NCI-H1092 (cell line): Measurements from ENCODE around the gene TMF1.

Source experiments
- DNase-seq: peaks from one replicate; lab custom pipeline; 2025; lab: John Stamatoyannopoulos, UW

The TMF1 gene, protein sequence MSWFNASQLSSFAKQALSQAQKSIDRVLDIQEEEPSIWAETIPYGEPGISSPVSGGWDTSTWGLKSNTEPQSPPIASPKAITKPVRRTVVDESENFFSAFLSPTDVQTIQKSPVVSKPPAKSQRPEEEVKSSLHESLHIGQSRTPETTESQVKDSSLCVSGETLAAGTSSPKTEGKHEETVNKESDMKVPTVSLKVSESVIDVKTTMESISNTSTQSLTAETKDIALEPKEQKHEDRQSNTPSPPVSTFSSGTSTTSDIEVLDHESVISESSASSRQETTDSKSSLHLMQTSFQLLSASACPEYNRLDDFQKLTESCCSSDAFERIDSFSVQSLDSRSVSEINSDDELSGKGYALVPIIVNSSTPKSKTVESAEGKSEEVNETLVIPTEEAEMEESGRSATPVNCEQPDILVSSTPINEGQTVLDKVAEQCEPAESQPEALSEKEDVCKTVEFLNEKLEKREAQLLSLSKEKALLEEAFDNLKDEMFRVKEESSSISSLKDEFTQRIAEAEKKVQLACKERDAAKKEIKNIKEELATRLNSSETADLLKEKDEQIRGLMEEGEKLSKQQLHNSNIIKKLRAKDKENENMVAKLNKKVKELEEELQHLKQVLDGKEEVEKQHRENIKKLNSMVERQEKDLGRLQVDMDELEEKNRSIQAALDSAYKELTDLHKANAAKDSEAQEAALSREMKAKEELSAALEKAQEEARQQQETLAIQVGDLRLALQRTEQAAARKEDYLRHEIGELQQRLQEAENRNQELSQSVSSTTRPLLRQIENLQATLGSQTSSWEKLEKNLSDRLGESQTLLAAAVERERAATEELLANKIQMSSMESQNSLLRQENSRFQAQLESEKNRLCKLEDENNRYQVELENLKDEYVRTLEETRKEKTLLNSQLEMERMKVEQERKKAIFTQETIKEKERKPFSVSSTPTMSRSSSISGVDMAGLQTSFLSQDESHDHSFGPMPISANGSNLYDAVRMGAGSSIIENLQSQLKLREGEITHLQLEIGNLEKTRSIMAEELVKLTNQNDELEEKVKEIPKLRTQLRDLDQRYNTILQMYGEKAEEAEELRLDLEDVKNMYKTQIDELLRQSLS

DNA sequence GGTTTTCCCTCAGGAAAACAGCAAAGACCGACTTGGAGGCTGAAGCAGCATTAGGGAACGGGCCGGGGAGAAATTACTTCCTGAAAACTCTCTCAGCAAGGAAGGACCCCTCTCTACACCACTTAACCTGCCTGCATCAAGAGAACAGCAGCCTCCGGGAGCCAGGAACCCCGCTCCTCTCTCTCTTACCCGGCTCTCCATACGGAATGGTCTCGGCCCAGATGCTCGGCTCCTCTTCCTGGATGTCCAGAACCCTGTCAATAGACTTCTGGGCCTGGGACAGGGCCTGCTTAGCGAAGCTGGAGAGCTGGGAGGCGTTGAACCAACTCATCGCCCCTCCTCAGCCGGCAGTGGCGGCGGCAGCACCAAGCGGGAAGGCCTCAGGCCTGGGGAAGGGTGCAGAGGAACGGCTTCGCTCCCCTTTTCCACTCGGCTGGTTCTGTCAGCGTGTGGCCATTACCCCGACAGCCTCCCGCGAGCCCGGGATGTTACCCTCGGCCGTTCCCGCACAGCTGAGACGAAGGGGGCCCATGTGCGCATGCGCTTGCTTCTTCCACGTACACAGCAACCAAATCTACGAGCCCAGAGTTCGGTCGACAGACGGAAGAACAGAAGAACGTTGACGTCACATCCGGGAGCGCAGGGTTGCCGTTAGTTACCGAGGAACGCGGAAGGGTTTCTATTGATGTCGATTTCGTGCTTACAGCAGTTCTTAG is at the start of gene TMF1:
TSS of gene TMF1 (minus strand) at position 578 of the 716 bp plus-strand sequence. CDS start at position 331, 247 bp downstream.
- DNase-seq: no peak

DNA sequence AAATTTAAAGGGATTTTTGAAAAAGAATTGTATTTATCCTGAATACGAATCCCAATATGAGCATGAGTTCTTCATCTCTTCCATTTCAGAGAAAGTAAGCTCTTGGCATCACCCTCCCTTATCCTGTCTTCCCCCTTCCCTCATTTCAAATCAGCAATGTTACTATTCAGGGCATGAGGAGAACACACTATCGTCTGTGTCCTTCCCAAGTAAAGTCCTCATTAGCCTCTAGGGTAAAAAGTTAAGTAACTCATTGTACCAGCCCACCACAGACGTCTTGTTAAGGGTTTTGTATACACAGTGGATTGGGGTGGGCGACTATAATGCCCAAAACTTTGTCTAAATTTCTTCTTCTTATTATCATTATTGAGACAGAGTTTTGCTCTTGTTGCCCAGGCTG is 47.4 kb upstream of the TMF1 start:
- no peak for DNase-seq

DNA sequence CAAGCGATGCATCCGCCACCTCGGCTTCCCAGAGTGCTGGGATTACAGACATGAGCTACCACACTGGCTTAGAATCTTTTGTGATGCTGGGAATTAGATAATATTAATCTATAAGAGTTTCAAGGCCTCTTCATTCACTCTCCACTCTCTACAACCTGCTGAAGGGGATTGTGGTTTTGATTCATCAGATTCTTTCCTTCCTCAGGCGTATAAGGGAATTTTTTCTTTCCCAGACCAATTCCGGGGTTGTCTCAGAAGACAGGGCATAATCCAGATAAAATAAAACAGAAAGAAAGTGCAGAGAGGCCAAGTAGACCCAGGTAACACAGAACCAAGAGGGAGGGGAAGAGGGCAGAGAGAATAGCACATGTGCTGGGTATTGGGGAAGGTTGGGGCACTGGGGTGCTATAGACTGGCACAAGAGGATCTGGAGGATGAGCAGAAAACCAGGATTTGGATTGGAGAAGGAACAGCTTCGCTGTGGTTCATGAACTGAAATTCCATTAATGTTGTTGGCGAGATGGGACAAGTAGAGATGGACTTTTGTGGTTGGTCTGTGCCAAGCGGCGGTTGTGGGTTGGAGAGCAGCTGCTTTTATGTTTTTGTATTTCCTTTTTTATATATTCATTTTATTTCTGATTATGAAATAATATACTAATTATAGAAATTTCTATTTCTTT is 45.4 kb upstream of the TMF1 start:
- no peak for DNase-seq

GRCh38 chr3:69096299-69096698 is 44.2 kb upstream of the TMF1 start:
- no peak for DNase-seq

GRCh38 chr3:69095636-69096035 is 43.5 kb upstream of the TMF1 start:
- no peak for DNase-seq

- DNase-seq: no peak
Observed at GRCh38 chr3:69094467-69095205, 42.5 kb upstream of the TMF1 start.

- DNase-seq: no peak
Observed at GRCh38 chr3:69092030-69092516, 39.9 kb upstream of the TMF1 start.

DNA sequence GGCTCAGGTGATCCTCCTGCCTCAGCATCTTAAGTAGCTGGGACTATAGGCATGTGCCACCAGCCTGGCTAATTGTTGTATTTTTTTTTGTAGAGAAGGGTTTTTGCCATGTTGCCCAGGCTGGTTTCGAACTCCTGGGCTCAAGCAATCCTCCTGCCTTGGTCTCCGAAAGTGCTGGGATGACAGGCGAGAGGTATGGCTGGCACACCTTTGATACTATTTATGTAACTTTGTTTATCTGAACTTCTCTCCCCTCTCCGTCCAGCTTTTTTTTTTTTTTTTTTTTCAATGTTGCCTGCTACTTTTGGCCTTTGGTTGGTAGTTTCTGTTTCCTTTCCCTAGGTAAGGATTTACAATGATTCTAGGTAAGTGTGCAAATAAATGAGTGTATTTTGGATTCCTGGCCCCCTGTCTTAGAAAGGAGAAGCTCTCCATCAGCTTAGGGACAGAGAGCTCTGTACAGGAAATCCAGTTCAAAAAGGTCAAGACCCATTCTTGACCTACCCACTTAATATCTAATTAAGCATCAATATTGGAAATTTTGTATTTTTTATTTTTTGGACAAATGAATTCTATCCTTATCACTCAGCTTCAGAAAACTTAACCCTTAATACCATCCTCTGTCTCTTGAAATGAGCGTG is 39.4 kb upstream of the TMF1 start:
- no peak for DNase-seq

GRCh38 chr3:69090021-69090420 is 37.9 kb upstream of the TMF1 start:
- DNase-seq: no peak

DNA sequence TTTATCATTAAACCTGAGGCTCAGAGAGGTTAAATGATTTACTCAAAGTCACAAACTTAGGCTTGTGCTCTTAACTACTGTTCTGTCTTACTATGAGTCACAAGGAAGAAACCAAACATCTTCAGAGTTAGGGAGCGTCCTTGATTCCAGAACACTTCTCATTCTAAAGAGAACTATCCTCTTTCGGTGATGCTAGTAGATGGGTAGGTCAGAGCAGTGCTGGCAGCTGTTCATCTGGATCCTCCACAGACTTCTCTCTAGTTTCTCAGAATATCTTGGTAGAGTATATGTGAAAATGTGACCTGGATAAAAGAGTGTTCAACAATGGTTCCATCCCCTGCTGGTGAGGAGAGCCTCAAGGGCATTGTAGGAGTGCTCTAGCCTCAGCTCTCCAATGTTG is 35.9 kb upstream of the TMF1 start:
- no peak for DNase-seq

GRCh38 chr3:69087030-69087791 is 35.1 kb upstream of the TMF1 start:
- DNase-seq: no peak

DNA sequence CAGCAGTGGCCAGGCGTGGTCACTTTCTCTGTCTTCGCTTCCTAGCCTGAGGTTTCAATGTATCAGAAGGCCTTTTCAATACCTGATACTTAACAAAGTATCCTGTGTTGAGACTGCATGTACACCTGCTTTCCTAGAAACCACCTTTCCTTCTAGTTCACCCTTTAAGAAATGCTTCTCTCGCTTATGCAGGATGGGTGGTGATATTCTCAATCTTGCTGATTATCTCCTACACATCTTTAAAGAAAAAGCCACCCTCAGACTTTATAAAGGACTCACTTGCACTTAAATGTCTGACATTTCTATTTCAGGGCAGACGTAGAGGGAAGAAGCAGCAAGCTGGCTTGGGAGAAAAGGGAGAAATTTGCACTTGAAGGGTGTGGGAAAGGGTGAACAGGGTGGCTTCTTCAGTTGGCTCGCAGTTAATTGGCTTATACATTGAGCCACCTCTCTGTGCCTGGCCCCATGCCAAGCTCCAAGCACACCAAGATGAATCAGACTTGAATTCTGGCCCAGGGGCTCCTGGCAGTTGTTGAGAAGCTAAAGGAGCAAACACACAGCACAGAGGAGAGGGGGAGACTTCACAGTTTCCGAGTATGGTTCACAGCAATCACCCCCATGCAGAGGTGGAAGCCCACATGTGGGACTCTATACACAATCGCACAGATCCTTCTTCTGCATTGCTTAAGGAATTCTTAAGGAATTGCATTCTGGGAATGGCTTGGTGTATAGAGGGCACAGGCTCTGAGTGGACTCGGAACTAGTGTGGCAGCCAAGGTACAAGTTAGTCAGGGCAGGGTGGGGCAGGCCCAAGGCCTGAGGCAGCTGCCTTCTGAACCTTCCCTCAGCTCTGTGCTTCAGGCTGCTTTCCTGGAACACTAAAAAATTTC is 33.9 kb upstream of the TMF1 start:
- peak; percentile 16 for DNase-seq

DNA sequence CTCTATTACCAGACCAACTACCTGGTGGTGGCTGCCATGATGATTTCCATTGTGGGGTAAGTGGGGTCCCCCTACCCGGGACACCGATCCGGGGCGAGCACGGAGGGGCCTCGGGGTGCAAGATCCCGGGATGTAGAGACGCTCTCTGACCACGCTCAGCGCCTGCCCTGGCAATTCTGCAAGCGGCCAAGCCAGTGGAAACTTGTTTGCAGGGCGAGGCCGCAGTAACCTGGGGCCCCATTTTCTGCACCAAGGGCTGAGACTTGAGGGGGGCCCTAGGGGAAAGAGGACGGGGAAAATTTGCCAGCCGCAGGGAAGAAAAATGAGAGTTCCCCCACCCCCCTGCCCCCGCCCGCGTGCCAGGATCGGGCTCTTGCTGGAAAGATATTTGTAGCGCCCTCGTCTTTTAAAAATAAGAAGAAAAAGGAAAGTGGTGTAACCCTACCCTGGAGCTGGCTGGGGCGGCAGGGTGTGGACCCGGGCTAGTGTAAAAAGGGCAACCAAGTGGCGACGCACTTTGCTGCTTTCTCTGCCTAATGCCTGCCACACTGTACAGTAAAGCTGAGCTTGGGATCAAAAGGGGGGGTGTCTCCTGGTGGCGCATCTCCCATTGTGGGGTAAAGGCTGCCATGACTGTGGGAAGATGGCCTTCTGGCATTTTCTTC is 33.2 kb upstream of the TMF1 start:
- DNase-seq: no peak

- peak; percentile 56 for DNase-seq
Observed at GRCh38 chr3:69084326-69085167, 32.4 kb upstream of the TMF1 start, which contains the start of gene ARL6IP5. Gene ARL6IP5 (plus strand): TSS chr3:69084937. CDS start chr3:69085048, 111 bp downstream.

- no peak for DNase-seq
Observed at GRCh38 chr3:69082805-69083204, 30.7 kb upstream of the TMF1 start.

DNA sequence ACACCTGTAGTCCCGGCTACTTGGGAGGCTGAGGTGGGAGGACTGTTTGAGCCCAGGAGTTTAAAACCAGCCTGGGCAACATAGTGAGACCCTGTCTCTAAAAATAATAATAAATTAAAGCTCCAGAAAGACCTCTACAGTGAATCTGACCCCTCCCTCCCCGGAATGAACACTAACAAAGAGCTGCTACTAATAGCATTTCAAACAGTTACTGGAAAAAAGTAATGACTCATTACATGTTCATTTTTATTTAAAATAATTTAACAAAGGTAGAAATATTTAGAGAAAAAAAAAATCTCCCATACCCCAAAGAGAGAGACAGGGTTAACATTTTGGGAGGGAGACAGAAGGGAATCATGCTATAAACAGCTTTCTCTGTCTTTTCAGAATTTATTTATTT is 30.2 kb upstream of the TMF1 start:
- no peak for DNase-seq
